Raji (cell line): ENCODE data around the gene TGFA.

ENCODE experiments used
- POLR2A ChIP-seq: IDR thresholded peaks from 2 replicates; pipeline ENCODE4 v1.6.1; 2011; ENCODE audit warnings: low read depth, low read length, control low read depth; ENCODE audit not compliant: insufficient read depth

TGFA gene

DNA sequence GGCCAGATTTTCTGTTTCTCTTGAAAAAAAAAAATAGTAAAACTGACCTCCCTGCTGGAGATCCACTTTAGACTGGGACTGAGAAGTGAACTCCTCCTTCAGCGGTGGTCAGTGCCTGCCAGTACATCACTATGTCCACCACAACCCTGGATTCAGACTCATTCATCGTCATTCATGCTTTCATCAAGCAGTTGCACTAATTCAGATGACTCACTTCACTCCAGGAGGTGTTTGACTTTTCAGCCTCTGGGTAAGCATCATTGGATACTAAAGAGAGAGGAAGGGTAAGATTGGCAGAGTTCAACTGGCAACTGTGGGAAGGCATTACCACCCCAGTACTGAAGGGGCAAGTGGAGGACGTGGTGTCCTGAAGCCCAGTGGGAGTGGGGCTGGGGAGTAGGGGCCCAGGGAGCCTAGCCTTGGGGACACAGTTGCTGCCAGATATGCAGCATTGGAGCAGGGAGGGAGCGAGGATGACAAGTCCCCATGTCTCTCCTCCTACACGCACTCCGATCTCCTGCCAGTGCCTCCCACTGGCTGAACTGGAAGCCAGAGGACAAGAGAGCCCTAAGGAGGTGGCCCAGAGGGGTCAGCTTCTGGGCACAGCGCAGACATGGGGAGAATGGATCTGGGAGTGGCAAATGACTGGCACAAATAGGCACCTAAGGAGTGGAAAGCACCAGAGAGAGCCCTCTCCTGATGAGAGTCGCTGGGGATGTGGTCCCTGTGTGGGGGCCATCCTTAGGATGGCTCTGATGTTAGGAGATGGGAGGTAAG lies 111.1 kb downstream of the TGFA start:
- TF ChIP-seq POLR2A = no peak

- TF ChIP-seq POLR2A = no peak
Observed at GRCh38 chr2:70440621-70441020, 113.0 kb downstream of the TGFA start.

DNA sequence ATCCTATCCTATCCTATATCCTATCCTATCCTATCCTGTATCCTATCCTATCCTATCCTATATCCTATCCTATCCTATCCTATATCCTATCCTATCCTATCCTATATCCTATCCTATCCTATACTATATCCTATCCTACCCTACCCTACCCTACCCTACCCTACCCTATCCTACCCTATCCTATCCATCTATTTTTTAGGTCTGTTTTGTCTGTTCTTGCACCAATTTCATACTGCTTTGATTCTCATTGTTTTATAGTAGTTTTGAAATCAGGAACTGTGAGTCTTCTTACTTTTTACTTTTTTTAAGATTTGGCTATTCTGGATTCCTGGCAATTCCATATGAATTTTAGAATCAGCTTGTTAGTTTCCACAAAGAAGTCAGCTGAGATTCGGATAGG lies 118.5 kb downstream of the TGFA start:
- TF ChIP-seq POLR2A = no peak

- TF ChIP-seq POLR2A = no peak
Observed at GRCh38 chr2:70433315-70433714, 120.3 kb downstream of the TGFA start.

GRCh38 chr2:70431716-70432347 lies 121.8 kb downstream of the TGFA start:
- TF ChIP-seq POLR2A = no peak

DNA sequence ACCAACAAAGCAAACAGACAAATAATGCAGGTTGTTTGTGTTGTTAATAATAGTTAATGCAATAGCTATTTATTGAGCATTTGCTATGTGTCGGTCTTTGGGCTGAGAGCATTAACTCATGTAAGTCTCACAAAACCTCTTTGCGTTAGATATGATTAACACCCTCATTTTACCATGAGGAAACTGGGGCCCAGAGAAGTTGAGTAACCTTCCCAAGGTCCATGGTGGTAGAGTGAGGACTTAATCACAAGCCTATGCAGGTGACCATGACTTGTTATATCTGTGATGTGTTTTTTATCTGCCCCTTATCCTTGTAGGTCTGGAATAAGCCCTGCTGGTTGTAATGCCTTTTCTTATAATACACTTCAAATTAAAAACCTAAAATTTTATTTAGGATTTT lies 127.3 kb downstream of the TGFA start:
- TF ChIP-seq POLR2A = no peak

GRCh38 chr2:70425682-70426301 lies 127.8 kb downstream of the TGFA start:
- TF ChIP-seq POLR2A = no peak

GRCh38 chr2:70420740-70421139 lies 132.9 kb downstream of the TGFA start:
- no peak for TF ChIP-seq POLR2A

GRCh38 chr2:70420143-70420542 lies 133.5 kb downstream of the TGFA start:
- TF ChIP-seq POLR2A = no peak

GRCh38 chr2:70418514-70418913 lies 135.1 kb downstream of the TGFA start:
- TF ChIP-seq POLR2A = no peak

GRCh38 chr2:70417011-70417410 lies 136.6 kb downstream of the TGFA start:
- TF ChIP-seq POLR2A = no peak

- no peak for TF ChIP-seq POLR2A
Observed at GRCh38 chr2:70412294-70413070, 141.1 kb downstream of the TGFA start.

- TF ChIP-seq POLR2A = no peak
Observed at GRCh38 chr2:70411483-70412125, 142.0 kb downstream of the TGFA start.

GRCh38 chr2:70403267-70404053 lies 150.2 kb downstream of the TGFA start:
- no peak for TF ChIP-seq POLR2A

GRCh38 chr2:70400539-70400938 lies 153.1 kb downstream of the TGFA start:
- TF ChIP-seq POLR2A = no peak

- TF ChIP-seq POLR2A = no peak
Observed at GRCh38 chr2:70399046-70399445, 154.6 kb downstream of the TGFA start.
